Skin of body (tissue), 2 donors: ENCODE data around the gene GNB1. TPM values are rescaled to one million over a fixed set of nuclear protein-coding genes. Genes with fewer than 3 reads are reported as not detected.
"Not testable (repeated sequence)": the region's sequence is repeated elsewhere in the genome, so short reads cannot be mapped to it uniquely, and the experiment has no call there.

Experiments used
- DNase-seq: peaks from one replicate; lab custom pipeline; 2025; lab: John Stamatoyannopoulos, UW
- total RNA-seq: library from RNA; depleted of rRNA; stranded (reverse); fragments of >200 nt; gene quantifications from one replicate; pipeline ENCODE4 v1.2.3, GENCODE V29; 2014

Gene GNB1
- 84.8 TPM for total RNA-seq

DNA sequence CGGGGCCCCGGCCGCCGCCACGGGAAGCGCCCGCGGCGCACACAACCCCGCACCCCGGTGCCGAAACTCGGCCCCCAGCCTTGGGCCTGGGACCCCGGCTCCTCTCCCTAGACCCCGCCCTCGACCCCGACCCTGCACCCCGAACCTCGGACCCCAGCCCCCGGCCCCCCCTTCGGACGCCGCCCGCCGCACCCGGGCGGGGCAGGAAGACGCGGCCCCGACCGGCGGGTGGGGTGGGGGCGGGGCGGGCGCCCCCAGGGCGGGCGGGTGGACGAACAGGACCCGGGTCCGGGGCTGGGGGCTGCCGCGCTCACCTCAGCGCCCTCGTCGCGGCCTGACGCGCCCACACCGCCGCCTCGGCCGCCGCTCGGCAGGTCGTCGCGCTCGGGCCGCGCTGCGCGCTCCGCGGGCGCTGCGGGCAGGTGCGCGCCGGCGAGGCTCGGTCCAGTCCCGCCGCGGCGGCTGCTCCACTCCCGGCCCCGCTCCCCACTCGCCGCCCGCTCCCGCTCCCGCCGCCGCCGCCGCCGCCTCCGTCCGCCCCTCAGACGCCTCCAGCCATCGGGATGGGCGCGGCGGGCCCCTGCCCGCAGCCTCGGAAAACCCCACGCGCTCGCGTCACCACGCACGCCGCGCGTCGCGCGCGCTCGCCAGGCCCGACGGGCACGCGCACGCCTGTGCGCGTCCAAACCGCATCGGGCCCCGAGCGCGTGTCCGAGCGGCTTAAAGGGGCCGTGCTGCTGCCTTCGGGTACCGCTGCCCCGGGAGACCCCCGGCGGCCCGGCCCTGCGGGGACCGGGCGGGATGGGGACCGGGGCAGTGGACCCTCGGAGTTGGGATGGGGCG, at the start of gene GNB1:
Gene GNB1, minus strand, starts transcription at position 582 of the 843 bp plus-strand sequence. CDS start 65,634 bp downstream, outside the sequence.
- peak; percentile 90 for DNase-seq

GRCh38 chr1:1940123-1940425, 49.2 kb upstream of the GNB1 start:
- DNase-seq = no peak

DNA sequence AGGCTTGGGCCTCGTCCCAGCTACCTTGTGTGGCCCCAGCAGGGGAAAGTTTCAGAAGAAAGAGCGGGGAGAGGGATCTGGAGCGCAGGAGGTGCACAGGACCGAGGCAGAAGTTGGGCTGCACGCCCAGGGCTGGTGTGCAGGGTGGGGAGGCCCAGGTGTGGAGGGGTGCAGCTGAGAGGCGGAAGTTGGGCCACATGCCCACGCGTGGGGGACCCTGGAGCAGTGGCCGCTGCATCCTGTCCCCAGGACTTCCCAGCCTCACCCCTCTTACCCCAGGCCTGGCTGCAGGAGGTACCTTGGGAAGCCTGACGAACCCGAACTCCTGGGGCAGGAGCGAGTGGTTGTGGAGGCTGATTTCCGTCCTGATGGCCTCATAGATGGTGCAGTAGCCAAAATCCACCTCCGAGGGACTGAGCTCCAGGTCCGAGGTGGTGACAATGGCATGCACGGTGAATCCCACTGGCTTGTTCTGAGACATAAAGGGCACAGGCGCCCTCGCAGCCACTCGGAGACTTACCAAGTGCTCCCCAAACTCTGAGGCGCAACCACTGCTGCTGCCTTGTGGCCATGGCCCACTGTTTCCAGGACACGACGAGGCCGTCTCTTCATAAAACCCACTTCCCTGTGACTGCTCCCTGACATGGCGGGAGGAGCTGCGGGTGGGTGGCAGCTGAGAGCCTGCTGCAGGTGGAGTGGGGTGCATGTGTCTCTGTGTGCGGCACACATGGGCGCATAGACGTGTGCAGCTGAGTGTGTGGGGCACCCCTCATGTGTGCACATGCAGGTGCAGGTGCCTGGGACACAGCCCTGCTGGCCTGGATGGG, 48.6 kb upstream of the GNB1 start:
- no peak for DNase-seq

GRCh38 chr1:1938613-1939295, 47.9 kb upstream of the GNB1 start:
- DNase-seq = no peak

GRCh38 chr1:1938276-1938573, 47.3 kb upstream of the GNB1 start:
- DNase-seq = no peak

GRCh38 chr1:1937549-1938275, 46.8 kb upstream of the GNB1 start:
- DNase-seq = no peak

- DNase-seq = no peak
Observed at GRCh38 chr1:1937061-1937460, 46.2 kb upstream of the GNB1 start.

DNA sequence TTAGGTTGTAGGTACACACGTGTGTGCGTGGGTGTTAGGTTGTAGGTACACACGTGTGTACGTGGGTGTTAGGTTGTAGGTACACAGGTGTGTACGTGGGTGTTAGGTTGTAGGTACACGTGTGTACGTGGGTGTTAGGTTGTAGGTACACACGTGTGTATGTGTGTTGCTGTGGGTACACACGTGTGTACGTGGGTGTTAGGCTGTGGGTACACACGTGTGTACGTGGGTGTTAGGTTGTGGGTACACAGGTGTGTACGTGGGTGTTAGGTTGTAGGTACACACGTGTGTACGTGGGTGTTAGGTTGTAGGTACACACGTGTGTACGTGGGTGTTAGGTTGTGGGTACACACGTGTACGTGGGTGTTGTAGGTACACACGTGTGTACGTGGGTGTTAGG, 44.0 kb upstream of the GNB1 start:
- DNase-seq = not testable (repeated sequence)

- no peak for DNase-seq
Observed at GRCh38 chr1:1929639-1930545, 39.0 kb upstream of the GNB1 start.

DNA sequence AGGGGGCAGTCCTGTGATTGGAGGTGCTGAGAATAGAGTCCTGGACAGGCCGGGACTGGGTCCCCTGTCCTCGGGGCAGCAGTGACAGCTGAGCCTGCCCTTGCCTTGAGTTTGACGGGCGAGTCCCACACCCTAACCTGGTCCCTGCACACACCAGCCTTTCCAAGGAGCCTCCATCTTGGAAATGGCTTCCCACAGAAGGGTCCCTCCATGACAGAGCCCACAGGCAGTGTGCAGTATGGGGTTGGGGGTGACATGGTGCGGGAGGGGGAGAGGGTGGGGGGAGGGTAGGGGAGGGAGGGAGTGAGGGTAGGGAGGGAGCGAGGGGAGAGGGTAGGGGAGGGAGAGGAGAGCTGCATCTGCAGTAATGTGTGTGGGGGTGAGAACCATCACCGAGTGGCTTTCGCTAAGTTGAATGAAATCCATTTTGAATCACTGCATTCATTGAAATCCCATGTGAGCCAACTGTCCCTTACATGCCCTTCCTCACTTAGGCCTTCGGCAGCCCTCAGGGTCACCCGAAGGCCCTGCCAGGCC, 38.3 kb upstream of the GNB1 start:
- DNase-seq = no peak

DNA sequence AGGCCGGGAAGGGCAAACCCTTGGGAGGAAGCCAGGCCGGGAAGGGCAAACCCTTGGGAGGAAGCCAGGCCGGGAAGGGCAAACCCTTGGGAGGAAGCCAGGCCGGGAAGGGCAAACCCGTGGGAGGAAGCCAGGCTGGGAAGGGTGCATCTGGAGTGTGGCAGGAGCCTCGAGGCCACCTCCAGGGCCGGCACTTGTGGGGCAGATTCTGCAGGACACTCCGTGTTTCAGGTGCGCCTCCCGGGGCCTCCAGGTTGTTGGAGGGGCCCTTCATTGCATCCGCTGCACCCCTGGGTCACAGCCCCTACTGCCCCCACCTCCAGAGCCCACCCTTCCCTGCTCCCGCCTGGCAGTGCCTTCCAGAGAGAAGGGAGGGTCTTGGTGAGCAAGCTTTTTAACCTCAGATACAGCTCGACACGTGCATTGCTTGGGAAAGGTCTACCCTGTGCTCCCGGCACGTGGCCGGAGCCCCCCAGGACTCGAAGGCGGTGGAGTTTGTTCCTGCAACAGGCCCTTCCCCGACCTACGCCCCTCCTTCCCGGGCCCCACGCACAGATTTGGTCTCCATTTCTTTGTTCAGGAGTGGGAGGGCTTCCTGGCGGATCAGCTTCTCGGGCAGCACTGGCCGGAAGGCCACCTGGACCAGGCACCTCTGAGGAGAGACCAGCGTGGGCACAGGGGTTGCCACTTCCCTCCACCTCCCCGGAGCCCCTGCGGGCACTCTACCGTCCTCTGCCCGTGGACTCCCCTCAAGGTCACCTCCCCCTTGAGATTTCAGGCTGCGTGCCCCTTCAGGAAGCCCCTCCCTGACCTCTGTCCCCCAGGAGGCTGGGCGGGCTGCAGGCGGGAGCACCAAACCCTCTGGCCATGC, 37.6 kb upstream of the GNB1 start:
- DNase-seq = no peak

GRCh38 chr1:1927751-1928150, 36.9 kb upstream of the GNB1 start:
- DNase-seq = no peak

DNA sequence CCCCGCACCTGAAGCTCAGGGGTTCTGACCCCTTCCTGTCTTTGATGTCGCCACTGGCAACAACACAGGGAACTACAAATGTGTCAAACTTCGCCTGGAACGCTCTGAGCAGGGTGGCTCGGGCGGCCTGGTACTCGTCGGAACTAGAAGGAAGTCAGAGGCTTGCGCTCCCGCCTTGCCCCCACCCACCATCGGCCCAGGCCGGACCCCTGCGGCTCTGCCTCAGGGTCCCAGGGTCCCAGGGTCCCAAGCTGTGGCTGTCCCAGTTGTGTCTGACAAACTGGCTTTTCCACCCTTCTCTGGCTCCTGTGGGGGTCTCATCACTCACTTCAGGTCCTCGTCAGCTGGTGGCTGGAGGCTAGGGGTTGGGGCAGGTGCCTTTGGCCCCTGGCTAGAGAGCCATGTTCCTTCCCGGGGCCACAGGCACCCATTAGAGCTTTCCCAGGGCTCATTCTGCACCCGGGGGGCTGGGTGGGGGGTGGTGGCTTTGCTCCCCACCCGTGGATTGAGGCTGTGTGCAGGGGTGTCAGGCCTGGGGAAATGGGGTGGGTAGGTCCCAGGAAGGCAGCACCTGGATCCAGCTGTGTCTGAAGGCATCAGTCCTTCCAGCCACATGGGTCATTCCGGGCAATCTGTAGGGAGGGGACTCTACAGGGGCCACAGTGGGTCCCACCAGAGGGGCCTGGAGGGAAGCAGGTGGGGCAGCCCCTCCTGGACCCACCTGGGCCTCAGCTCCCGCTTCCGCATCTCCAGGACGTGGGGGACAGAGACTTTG, 36.2 kb upstream of the GNB1 start:
- DNase-seq = no peak

GRCh38 chr1:1926346-1926811, 35.5 kb upstream of the GNB1 start:
- no peak for DNase-seq

DNA sequence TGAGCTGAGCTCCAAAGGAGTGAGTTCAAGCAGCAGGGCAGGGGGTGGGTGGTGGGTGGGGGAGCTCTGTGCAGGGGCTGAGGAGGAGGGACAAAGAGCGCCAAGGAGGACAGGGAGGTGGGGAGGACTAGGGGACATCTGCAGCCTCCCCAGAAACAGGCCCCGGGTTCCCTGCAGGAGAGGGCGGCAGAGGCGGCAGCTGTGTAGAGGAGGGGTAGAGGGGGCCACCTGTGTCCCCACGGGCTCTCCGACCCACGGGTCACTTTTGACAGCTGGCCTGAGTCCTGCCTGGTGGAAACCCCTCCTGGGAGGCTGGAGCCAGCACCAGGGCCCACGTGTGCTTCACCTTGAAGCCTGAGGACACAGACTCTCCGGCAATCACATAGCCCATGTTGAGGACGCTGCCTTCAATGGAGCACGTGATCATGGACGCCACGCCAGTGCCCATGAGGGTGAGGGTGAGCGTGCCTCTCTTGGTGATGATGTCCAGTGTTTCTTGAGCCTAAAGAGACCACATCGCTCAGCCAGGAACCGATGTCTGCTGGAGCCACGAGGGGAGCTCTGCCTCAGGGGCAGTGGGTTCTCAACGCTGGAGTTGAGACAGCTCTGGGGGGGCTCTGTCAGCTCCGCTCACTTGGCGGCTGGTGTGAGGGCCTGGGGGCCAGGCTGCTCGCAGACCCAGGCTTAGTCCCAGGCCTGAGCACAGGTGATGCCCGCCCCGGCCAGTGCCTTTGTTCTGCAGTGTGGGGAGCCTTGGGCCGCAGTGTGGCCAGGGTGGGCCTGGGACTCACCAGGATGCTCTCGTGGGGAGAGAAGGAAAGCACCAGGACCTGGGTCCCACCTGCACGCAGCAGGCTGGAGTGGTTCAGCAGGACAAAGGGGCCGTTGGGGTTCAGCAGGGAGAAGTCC, 34.8 kb upstream of the GNB1 start:
- DNase-seq = no peak

- no peak for DNase-seq
Observed at GRCh38 chr1:1924849-1925248, 34.0 kb upstream of the GNB1 start.

- DNase-seq = no peak
Observed at GRCh38 chr1:1924386-1924785, 33.5 kb upstream of the GNB1 start.
